NK-92 treated with Interleukin-12 subunit alpha and Interleukin-12 subunit beta, amount 100 ng/mL, for 24 hours (cell line): ENCODE results near the gene PRKCH.

Experiments
- DNase-seq: peaks from one replicate; lab custom pipeline; 2025; lab: John Stamatoyannopoulos, UW

Gene PRKCH

GRCh38 chr14:61532123-61532505, 210.7 kb downstream of the PRKCH start:
- DNase-seq, result no peak

- no peak for DNase-seq
Measured at GRCh38 chr14:61532763-61533162, 211.4 kb downstream of the PRKCH start.

GRCh38 chr14:61533513-61534255, 212.3 kb downstream of the PRKCH start:
- no peak for DNase-seq

- DNase-seq, result no peak
Measured at GRCh38 chr14:61535032-61535431, 213.7 kb downstream of the PRKCH start.

GRCh38 chr14:61535458-61535857, 214.1 kb downstream of the PRKCH start:
- DNase-seq, result no peak

- DNase-seq, result no peak
Measured at GRCh38 chr14:61536661-61537562, 215.5 kb downstream of the PRKCH start.

- peak; percentile 41 for DNase-seq
Measured at GRCh38 chr14:61537563-61538463, 216.4 kb downstream of the PRKCH start.

GRCh38 chr14:61538464-61539022, 217.2 kb downstream of the PRKCH start:
- DNase-seq, result no peak

- DNase-seq, result no peak
Measured at GRCh38 chr14:61539631-61540030, 218.3 kb downstream of the PRKCH start.

GRCh38 chr14:61540931-61541330, 219.6 kb downstream of the PRKCH start:
- no peak for DNase-seq

- DNase-seq, result no peak
Measured at GRCh38 chr14:61542848-61543790, 221.7 kb downstream of the PRKCH start.

GRCh38 chr14:61543946-61544345, 222.6 kb downstream of the PRKCH start:
- DNase-seq, result no peak

GRCh38 chr14:61544448-61545330, 223.3 kb downstream of the PRKCH start:
- DNase-seq, result no peak

GRCh38 chr14:61545726-61546455, 224.5 kb downstream of the PRKCH start:
- no peak for DNase-seq

- no peak for DNase-seq
Measured at GRCh38 chr14:61547186-61548069, 226.0 kb downstream of the PRKCH start.

- no peak for DNase-seq
Measured at GRCh38 chr14:61549425-61549824, 228.0 kb downstream of the PRKCH start.

GRCh38 chr14:61551384-61551783, 230.0 kb downstream of the PRKCH start:
- DNase-seq, result no peak

- DNase-seq, result no peak
Measured at GRCh38 chr14:61552241-61552640, 230.9 kb downstream of the PRKCH start.
